Measurements from ENCODE around the gene ARHGAP8.

The ARHGAP8 gene

DNA sequence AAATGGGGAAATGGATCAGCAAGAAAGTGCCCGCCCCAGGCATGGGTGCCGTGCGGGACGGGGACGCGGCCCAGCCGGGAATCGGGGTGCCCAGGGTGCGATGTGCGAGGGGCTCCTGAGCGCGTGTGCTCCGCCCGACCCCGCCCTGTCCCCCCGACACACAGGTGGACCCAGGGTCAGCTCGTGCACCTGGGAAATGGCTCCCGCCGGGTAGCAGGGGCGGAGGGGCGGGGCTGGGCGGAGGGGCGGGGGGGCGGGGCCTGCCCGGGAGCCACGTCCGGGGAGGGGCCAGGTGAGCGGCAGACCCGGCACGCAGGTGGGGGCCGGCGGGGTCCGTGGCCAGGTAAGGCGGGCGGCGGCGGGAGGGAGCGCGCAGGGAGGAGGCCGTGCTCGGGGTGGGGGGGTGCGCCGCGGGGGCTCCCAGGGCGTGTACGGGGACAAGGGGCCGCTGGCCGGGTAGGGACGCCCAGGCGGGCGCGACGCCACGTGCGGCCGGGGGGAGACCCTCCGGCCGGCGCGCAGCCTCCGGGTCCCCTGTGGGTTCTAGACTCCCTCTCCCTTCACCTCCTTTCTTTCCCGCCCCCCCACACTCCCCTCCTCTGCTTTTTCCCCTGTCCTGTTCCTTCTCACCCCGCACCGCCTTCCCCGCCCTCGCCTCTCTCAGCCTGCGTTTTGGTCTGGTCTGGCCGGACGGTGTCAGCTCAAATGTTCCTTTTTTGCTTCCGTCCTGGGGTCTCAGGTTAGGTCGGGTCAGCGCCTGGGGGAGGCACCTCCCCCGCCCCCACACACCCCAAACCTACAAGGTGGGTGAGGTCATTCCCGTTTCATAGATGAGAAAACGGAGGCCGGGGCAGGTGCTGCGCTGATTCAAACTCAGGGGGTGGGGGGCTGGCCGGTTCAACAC is at the start of gene ARHGAP8:
Gene ARHGAP8, plus strand, starts transcription at position 291 of the 904 bp plus-strand sequence. CDS start 33,953 bp downstream, outside the sequence.
- DNase-seq (ENCODE audit: low spot score) = no peak

DNA sequence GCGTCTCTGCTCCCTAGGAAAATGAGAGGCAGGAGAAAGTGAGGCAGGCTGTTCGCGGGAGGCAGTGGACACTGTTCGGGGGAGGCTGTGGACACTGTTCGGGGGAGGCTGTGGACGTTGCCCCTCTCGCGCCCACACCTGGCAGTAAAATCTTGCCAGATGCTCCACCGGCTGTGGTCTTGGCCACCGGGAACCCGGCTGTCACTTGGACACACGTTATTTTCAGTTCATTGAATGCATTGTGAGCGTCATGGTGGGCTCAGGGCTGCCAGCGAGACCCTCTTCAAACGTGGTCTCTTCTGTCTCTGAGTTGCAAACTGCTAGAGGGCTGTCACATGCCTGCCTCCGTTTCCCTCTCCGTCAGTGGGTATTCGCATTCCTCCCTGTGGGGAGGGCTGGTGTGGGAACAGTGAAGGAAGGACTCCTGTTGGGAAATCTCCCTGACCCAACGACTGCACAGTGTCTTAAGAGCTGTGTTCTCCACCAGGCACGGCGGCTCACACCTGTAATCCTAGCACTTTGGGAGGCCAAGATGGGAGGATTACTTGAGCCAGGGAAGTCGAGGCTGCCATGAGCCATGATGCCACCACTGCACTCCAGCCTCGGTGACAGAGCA is 49.0 kb upstream of the ARHGAP8 start:
- DNase-seq (ENCODE audit: low spot score) = no peak

DNA sequence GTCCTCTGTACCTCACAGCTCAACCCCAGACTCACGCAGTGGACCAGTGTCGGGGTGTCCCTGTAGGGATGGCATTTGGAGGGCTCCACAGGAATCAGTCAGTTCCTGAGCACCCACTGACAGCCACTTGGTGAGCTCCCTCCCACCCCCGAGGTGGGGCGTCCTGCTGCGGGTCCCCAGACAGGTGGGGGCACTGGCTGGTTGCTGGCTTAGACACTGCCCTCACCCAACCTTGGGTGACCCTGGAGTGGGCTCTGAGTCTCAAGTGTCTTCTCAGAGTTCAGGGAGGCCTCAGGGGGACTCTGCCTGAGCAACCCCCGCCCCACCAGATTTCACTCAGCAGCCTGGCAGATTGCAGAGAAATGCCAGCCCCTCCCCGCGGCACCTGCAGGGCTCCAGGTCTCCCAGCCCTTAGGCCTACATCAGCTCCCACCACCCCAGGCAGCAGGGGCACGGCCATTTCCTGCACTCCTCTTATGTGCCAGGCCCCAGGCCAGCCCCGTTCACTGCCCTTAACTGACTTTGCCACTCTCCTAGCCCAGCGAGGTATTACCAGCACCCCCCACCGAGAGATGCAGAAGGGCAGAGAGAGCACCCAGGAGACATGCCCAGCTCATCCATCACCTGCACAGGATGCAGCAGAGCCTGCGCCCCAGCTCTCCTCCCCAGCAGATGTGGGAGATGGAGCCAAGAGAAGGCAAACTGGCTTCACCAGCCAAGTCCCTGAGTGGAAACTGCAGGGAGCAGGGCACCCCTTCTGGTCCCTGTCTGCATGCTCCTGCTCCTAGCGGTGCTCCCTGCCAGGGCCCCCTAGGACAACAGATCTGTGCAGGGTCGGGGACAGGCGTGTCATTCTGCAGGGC is 48.0 kb upstream of the ARHGAP8 start:
- no peak for DNase-seq (ENCODE audit: low spot score)

DNA sequence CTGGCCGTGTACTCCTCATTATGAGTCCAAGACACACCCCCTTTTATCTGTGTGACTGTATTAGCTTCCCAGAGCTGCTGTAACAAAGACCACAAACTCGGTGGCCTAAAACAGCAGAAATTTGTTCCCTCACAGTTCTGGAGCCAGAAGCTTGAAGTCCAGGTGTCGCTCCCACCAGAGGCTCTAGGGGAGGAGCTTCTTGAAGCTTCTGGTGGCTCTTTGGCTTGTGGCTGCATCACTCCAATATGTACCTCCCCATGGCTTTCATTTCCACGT is 47.4 kb upstream of the ARHGAP8 start:
- no peak for DNase-seq (ENCODE audit: low spot score)

DNA sequence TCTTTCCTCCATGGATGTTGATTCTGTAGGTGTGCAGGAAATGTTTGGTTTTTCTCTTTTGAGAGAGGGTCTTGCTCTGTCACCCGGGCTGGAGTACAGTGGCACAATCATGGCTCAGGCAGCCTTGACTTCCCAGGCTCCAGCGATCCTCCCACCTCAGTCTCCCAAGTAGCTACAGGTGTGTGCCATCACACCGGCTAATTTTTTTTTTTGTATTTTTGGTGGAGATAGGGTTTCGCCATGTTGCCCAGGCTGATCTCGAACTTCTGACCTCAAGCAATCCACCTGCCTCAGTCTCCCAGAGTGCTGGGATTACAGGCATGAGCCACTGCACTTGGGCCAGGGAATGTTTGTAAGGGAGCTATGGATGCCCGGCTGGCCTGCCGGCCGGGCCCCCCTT is 45.9 kb upstream of the ARHGAP8 start:
- DNase-seq (ENCODE audit: low spot score) = no peak

DNA sequence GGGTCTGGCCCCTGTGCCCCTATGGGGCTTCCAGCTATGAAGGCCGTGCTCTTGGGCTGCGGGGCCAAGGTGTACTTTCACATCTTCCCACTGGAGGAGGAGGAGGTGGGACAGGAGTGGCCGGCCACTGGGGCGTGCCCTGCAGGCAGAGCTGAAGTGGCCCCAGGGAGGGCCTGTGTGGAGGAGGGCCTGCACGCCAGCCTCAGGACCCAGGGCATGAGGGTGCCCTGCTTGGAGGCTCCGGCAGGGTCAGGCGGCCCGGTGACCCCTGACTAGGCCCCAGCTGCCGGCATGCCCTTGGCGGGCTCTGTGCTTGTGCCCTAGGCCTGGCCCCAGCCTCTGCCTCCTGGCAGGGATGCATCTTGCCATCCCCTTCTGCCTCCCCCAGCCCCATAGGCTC is 45.2 kb upstream of the ARHGAP8 start:
- DNase-seq (ENCODE audit: low spot score) = no peak

DNA sequence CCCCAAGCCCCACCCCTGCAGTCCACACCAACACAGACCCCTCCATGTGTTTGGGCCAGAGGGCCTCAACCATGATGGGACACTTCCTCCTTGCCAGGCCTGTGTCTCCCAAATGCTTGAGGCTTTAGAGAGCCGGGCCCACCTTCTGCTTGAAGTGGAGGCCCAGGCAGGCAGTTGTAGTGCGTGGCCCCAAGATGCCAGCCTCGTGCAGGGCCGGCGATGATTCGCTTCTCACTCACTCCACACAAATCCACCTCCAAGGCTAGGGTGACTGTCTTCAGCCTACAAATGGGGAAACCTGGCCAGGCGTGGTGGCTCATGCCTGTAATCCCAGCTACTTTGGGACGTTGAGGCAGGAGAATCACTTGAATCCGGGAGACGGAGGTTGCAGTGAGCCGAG is 44.6 kb upstream of the ARHGAP8 start:
- DNase-seq (ENCODE audit: low spot score) = no peak

DNA sequence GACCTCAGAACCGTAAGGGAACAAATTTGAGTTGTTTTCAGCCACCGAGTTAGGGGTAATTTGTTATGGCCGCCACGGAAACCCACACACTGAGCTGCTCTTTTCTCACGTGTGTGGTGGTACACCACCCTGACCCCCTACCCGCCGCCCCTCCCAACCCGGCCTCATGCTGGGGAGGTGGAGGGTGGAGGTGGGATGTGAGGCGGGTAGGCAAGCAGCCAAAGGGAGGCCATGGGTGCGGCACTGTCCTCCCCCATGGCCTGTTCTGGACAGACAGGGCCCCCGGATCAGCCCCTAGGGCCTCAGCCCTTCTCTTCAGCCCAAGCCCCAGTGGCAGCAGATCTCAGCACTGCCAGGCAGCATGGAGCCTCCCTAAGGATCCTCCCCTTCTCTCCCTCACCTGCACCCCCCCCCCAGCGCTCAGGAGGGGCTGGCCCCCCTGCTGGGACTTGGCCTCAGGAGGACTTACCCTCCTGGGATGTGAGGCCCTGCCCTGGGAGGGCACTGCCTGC is 42.4 kb upstream of the ARHGAP8 start:
- no peak for DNase-seq (ENCODE audit: low spot score)

DNA sequence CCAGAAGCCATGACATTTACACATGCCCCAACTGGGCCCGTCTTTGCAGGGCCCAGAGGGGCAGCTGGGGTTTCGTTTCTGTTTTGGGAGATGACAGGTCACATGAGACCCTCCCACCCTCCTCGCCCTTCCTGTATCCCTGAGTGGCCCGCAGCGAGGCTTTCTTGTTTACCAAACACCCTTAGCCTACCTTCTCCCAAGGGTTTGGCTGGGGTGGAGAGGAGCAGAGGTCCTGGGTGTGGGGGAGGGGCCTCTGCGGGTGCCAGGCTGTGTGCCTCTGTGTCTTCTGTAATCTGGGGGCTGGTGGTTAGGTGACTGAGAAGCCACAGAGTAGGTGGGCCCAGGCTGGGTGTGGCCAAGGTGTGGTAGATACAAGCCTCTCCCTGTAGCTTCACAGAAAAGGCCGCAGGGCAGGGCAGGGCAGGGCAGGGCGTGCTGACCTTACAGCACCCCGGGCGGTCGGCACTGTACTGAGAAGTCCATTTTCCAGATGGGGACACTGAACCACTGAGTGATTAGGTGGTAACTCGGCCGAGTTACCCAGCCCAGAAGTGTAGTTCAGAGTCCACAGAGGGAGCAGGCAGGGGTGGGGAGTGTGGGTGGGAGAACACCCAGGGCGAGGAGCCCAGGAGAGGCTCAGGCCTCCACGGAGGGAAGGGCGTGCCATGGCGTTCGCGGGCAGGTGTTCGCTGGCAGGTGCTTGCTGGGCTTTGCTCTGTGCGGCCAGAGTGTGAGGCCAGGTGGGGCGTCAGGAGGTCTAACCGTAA is 41.7 kb upstream of the ARHGAP8 start:
- peak; percentile 30 for DNase-seq (ENCODE audit: low spot score)

DNA sequence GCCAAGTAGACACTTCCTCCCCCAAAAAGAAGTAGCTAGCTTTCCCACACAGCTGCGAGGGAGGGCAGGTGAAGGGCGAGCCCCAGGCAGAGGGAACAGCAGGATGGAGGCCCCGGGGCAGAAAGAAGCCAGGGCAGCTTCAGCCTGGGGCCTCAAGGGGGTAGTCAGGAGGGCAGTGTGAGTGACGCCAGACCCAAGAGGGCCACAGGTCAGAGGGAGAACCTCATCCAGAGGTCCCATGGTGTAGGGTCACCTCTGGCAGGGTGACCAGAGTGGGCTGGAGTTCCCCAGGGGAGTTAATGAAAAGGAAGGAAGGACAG is 41.2 kb upstream of the ARHGAP8 start:
- DNase-seq (ENCODE audit: low spot score) = no peak

DNA sequence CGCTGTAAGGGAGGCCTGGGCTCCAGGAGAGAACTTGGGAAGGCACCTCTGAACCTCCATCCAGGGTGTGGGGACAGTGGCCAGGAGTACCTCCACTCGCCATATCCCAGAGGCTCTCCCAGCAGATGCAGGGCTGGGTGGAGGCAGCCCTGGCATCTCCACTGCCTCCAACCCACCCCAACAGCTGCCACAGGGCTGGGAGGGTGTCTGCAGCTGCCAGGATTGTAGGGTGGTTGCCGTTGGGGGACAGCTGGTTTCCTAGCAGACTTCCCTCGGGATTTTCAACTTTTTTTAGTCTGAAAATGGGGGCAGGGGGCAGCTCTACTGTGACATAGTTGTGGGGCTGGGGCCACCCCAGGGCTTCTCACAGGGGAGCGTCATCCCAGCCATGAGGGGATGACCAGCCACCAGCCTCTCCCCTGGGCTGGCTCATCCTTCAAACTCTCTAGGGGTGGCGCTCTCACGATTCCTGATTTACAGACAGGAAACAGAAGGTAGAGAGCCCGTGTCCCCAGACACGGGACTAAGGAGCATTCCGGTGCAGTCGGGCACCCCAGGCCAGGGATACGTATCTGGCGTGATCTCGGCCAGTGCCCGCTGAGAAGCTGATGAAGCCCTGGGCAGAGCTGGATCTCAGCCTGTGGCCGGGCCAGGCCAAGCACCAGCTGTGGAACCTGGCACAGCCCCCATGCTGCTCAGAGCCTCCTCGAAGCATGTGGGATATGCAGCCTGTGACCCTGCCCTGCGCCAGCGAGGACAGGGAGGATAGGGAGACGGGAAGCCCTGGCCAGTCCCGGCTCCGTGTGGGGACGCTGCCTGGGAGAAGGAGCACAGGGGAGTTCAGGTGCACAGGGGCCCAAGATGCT is 40.5 kb upstream of the ARHGAP8 start:
- no peak for DNase-seq (ENCODE audit: low spot score)

DNA sequence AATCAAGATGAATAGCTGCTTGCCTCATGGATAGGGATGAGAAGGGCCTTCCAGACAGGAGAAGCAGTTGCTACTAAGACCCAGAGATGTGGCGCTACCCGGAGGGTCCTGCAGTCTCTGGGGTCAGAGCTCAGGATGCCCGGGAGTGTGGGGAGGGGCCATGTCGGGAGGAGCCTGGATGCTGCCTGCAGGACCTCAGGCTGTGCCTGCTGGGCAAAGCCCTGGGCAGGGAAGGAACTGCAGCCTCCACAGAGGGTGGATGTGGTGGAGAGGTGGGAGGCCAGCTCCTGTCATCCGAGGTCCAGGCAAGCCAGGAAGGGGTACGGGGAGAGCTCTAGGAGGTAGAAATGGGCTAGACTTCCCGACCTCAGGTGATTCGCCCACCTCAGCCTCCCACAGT is 39.4 kb upstream of the ARHGAP8 start:
- DNase-seq (ENCODE audit: low spot score) = no peak

DNA sequence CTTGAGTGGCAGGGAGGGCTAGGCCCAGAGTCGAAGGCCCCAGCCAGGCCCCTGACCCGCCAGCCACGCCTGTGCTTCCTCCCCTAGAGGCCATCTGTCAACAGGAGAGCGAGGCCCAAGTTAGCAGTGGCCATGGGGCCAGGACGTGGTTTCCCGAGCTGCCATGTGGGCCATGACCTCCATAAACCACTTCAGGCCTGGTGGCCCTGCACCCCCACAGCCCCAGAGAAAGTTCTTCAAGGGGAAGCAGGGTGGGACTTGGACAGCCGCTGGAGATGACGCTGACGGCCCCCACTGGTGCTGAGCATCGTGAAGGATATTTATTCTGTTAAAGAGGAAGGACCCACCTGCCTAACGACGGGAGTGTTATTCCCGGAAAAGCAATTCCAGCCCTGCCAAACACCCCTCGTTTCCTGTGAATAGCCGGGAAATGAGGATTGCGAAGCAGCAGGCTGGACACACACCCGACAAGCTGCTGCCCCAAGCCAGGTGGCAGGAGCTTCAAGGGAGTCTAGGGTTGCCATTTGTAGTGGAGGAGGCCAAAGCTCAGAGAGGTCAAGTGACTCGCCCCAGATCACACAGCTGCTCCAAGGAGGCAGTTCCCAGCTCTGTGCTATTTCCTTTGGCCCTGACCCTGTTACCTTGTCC is 37.5 kb upstream of the ARHGAP8 start:
- no peak for DNase-seq (ENCODE audit: low spot score)

DNA sequence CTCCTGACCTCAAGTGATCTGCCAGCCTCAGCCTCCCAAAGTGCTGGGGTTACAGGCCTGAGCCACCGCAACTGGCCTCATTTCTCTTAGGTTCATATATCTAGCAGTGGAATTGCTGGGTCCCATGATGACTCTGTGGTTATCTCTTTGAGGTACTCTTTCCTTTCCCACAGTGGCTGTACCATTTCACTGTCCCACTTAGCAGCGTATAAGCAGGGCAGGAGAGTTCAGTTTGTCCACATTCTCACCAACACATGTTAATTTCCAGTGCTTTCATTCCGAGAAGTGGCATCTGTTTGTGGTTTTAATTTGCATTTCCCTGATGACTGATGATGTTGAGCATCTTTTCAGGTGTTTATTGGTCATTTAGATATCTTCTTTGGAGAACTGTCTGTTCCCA is 34.0 kb upstream of the ARHGAP8 start:
- no peak for DNase-seq (ENCODE audit: low spot score)

DNA sequence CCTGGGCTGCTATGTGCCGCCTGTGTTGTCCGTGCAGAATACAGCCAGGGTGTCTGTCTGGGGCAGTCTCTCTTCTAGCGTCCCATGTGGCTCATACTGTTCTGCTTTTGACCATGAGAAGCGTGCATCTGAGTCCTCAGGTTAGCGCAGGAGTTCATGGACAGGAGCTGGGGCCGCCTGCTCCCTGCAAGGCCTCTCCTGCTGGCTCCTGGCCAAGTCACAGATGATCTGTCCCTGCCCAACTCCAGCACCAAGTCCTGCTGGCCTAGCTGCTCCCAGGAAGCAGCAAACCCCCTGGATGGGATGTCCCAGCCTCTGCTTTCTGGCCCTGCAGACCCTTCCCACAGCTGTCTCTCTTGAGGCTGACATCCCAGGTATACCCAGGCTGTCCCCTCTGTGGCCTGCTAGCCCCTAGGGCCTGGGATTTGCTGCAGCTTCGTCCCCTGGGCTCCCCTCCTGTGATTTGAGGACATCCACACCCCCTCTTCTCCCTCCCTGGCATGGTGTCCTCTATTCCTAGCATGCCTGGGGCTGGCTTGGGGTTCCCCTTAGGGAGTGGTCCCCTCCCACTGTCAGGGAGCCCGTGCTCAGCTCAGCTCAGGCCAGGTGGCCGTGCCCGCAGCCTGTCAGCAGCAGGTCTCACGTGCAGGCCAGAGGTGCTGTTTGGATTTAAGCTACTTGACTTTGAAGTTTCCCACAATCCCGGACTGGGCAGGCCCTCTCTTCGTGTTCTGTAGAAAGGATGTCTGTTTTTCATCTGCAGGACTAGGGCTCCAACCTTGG is 32.6 kb upstream of the ARHGAP8 start:
- no peak for DNase-seq (ENCODE audit: low spot score)

DNA sequence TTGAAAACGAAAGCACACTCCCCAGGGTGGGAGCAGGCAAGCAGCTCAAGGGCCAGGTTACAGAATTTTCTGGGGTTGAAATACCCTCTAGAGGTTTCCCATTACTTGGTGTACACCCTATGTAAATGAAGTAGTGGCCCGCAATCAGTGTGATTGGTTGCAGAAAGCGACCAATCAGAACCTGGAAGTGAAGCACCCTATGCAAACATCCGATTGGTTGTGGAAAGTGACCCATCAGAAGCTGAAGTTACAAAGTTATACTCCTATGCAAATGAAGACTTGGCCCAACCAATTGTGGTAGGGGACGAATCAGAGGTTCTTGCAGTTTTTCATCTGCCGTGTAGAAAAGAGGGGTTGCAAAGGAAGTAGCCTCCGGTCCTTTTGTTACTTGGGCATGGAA is 31.2 kb upstream of the ARHGAP8 start:
- no peak for DNase-seq (ENCODE audit: low spot score)

DNA sequence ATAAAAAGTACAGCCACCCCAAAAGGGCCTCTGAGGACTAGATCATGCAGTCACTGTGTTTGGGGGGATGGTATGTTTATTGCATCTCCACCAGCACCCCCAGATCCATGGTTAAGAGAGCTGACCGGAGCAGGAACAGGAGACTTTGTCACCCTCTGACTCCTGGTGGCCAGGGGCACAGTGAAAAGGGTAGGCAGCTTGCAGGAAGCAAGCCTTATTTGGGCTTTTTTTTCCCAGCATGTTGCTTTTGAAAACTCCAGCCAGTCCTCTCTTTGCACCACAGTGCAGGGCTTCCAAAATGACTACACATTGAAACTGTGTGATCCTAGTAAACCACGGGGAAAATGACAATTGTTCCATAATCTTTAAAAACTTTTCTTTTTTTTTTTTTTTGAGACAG is 29.8 kb upstream of the ARHGAP8 start:
- DNase-seq (ENCODE audit: low spot score) = no peak

DNA sequence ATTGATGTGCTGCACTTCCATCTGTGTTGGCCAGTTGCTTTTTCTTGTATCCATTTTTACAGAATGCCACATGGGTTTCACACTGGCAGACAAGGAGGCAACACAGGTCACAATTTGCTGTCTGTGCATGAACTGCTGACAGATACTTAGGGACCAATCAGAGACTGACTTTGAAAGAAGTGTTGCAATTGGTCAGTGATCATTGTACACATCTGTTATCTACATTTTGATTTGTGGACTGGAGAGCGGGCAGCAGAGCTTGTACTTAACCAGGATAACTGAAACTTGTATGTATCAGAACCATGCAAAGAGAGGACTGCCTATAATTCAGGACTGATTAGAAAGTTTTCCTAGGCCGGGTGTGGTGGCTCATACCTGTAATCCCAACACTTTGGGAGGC is 28.6 kb upstream of the ARHGAP8 start:
- no peak for DNase-seq (ENCODE audit: low spot score)

DNA sequence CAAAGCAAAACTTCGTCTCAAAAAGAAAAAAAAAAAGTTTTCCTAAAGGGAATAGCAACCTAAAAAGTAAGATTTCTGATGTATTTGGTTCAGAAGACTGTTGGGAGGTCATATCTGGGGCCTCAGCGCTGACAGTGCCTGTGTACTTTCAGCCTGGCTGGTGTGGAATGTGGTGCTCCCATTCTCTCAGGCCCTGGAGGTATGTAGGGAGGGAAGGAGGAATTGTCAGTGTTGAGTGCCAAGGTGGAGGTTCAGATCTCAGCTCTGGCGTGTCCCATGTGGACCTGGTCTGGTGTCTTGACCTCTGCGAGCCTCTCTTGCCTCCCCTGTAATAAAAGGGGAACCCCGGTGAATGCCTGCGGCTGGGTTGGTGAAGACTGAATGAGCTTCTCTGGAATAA is 28.0 kb upstream of the ARHGAP8 start:
- DNase-seq (ENCODE audit: low spot score) = no peak

DNA sequence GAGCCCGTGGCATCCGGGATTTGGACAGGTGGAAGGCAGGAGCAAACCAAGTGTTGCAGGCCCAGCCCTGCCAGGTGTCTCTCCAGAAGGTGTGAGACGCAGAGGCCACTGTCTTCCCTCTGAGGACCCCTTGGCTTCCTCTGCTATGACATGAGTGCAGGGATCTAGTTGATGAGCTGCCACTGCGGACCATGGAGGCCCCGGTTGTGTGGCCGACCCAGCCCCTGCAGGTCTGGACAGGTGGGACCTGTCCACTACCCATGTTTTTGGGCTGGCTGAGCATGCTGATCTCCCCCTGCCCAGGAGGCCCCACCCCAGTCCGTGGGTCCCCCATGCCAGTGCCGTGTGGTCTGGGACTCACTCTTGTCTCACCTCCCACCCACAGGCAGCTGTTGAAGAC is 27.5 kb upstream of the ARHGAP8 start:
- no peak for DNase-seq (ENCODE audit: low spot score)
